KBM-7 (cell line): ENCODE data around the gene LONP1.
A peak's percentile ranks its signal among the peaks of the same experiment; 100 is the strongest.
"Not testable (repeated sequence)": the region's sequence is repeated elsewhere in the genome, so short reads cannot be mapped to it uniquely, and the experiment has no call there.

Source experiments
- DNase-seq: peaks from one replicate; pipeline ENCODE4 v3.0.0-alpha.2; 2015
- in situ Hi-C: fragments of 300-500 bp; cut with MboI; formaldehyde crosslinking; loops from 2 replicates; pipeline ENCODE4 v1.14.3; 2020; ENCODE audit warnings: low sequenced_read_pairs, low pct_unique_long_range_greater_than_20kb, mixed read lengths

The LONP1 gene

DNA sequence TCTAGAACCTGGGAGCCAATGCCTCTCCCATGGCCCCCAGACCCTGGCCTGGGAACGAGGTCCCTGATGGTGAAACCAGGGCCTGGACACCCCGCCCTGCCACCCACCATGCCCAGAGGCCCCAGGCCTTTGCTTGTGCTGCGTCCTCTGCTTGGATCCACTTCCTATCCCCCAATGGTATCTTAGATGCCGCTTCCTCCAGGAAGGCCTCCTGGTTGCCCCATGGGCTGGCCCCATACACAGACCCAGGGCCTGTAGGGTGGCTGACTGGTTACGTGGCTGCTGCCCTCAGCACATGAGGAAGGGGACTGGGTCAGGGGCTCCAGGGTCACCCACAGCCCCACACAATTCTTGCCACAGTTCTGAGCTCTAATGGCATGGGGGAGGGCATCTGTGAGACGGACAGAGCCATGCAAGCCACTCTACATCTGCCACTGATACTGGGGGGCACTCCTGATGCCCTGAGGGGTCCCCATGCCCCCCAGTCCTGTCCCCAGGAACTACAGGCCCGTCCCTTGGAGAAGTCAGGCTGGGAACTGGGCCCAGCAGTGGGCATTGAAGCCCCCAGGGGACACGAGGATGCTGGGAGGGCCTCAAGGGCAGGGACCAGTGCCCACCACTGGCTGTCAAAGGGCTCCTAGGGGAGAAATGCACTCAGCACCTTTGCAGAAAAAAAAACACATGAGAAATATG lies 24.8 kb downstream of the LONP1 start:
- DNase-seq = no peak
- in situ Hi-C loops = no loop called here

DNA sequence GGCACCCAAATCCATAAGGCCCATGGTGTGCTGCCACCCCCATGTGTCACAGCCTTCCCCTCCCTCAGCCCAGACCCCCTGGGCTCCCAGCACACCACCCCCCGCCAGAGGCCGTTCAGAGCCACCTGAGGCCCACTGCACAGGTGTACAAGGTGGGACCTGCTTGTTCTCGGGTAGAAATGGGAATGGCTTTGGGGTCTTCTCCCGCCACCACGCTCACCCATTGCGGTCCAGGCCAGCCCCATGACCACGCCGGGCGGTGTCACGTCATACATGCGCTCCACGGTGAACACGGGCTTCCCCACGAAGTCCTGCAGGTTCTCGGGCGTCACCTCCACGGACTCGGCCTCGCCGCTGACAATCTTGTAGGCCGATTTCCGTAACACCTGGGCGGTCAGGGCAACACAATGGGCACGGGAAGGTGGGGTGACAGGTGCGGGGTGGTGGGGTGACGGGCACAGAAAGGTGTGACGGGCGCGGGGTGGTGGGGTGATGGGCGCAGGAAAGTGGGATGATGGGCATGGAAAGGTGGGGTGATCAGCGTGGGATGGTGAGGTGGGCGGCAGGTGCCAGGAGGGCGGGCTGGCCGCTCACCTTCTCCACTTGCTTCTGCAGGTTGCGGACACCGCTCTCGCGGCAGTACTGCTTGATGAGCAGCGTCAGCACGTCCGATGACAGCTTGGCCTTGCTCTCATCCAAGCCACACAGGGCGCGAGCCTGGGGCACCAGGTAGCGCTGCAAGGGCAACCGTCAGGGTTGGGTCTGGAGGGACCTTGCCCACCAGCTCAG lies 25.6 kb downstream of the LONP1 start:
- in situ Hi-C loops = no loop called here
- no peak for DNase-seq

DNA sequence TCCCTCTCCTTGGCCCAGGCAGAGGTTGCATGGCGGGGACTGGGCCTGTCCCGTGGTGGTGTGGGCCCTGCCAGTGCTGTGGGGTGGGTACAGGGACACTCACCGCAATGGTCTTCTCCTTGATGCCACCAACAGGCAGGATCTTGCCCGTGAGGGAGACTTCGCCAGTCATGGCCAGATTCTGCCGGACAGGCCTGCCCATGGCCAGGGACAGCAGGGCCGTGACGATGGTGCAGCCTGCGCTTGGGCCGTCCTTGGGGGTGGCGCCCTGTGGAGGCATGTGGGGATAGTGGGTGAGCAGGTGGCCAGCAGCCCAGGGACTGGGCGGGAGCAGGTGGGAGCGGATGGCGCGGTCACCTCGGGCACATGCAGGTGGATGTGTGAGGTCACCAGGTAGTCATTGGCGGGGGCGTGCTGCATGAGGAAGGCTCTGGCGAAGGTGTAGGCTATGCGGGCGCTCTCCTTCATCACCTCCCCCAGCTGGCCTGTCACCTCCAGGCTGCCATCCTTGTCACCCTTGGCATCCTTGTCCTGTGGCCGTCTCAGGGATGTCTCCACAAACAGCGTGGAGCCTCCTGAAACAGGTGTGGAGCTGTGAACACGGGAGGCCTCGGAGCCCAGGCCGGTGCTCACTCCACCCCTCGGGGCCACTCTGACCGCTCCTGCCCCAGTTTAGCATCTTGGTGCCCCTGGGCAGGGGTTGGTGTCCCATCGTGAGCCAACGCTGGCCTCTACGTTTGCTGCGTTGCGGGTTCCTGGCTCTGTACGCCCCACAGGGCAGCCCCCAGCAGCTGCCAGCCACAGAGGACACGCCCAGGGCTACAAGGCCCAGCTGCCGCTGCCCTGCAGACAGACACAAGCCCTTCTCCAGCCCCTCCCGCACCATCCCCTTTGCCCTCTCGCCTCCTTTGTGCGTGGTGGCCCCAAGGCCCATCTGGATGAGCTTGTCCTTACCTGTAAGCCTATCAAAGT lies 26.5 kb downstream of the LONP1 start:
- in situ Hi-C loops = no loop called here
- no peak for DNase-seq

GRCh38 chr19:5692723-5693194 lies 27.2 kb downstream of the LONP1 start:
- peak; percentile 34 for DNase-seq
- in situ Hi-C loops = no loop called here

GRCh38 chr19:5691822-5692722 lies 27.9 kb downstream of the LONP1 start:
- in situ Hi-C loops = no loop called here
- peak; percentile 26 for DNase-seq

GRCh38 chr19:5690955-5691821 lies 28.8 kb downstream of the LONP1 start:
- in situ Hi-C loops = no loop called here
- peak; percentile 58 for DNase-seq

DNA sequence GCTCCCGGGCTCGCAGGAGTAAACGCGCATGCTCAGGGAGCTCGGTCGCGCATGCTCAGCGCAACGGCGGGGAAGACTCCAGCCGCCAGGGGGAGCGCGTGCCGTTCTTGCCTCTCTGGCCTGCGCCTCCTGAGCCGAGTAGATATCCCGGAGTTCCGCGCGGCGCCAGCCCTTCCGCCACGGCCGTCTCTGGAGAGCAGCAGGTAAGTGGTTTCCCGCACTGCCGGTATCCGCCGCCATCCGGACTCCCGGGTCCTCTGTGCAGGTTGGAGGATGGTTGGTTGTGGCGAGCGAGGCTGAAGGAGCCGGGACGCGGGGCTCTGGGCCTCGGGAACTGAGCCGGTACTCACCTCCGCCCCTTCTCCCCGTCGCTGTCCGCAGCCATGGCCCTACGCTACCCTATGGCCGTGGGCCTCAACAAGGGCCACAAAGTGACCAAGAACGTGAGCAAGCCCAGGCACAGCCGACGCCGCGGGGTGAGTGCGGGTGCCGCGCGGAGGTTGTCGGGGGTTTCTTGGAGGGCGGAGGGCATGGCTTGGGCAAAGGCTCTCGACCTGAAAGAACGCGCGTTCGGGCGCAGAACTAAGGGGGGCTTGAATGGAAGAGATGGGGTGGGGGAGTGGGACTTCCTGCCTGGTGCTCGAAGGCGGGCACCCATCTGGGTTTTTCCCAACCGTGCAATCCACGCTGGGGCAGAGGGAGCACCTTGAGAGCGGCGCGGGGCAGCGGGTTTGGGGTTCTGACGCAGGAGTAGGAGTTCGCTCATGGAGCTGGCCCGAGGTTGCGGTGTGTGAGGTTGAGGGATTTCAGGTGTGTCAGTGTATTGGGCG lies 29.6 kb downstream of the LONP1 start, which contains the start of gene RPL36:
TSS of gene RPL36 (plus strand) at position 171 of the 830 bp plus-strand sequence. CDS start at position 384, 213 bp downstream.
- in situ Hi-C loops = no loop called here
- peak; percentile 99 for DNase-seq

DNA sequence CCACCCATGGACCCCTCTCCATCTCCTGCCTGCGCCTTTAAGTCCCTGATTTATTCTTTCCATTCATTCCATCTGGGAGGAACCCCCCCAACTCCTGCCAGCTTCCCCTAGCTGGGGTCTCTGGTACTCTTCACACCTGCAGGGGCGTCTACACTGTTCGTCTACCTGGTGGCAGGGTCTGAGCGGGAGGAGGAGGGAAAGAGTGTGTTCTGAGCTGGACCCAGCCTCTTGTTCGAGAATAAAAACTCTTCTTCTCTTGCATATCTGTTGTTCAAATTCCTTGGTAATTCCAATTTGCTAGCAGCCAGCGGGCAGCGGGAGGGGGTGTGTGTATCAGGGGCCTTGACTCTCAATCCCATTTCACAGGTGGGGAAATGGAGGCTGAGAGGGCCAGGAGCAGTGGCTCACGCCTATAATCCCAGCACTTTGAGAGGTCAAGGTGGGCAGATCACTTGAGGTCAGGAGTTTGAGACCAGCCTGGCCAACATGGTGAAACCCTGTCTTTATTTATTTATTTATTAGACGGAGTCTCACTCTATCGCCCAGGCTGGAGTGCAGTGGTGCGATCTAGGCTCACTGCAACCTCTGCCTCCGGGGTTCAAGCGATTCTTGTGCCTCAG lies 31.6 kb downstream of the LONP1 start:
- in situ Hi-C loops, DNase-seq: not testable (repeated sequence)

GRCh38 chr19:5687360-5688198 lies 32.4 kb downstream of the LONP1 start:
- in situ Hi-C loops = no loop called here
- DNase-seq = no peak

GRCh38 chr19:5686647-5687359 lies 33.1 kb downstream of the LONP1 start:
- in situ Hi-C loops = no loop called here
- peak; percentile 94 for DNase-seq

DNA sequence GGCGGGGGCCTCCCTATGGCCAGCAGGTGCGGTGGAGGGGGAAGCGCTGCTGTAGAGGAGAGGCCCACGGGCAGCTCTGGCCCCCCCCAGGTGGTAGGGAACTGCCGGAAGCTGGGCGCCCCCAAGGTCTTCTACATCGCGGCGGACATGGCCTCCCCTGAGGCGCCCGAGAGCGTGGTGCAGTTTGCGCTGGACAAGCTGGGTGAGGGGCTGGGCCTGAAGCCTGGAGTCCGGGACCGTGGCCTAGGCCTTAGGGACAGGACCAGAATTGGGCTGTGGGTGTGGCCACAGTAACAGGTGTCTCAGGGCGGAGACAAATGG lies 33.7 kb downstream of the LONP1 start:
- in situ Hi-C loops = no loop called here
- DNase-seq = no peak

- DNase-seq = no peak
- in situ Hi-C loops = no loop called here
Measured at GRCh38 chr19:5684694-5685430, 35.1 kb downstream of the LONP1 start.

GRCh38 chr19:5683177-5683886 lies 36.6 kb downstream of the LONP1 start:
- no peak for DNase-seq
- in situ Hi-C loops = no loop called here

GRCh38 chr19:5682107-5682482 lies 37.9 kb downstream of the LONP1 start:
- no peak for DNase-seq
- in situ Hi-C loops = no loop called here
